Adipose tissue (tissue), 3 donors: ENCODE data around the gene NEIL3. TPM values are rescaled to one million over a fixed set of nuclear protein-coding genes. Genes with fewer than 3 reads are reported as not detected.

ENCODE experiments used
- H3K27ac ChIP-seq: one replicate; pipeline ENCODE4 v1.5.1; 2013; ENCODE audit warnings: low read depth, low read length
- WGBS, 3 donors: extraction: QIAGEN DNeasy Blood & Tissue Kit; methylation state at CpG; one replicate each; pipeline ENCODE4 v1.1.7; 2013; 5-methylcytosine and 5-hydroxymethylcytosine counted together
- polyA plus RNA-seq, 3 donors: library from polyadenylated mRNA; stranded (reverse); fragments of 200-250 nt; gene quantifications; one replicate each; pipeline ENCODE4 v1.2.3, GENCODE V29; 2013
- donor health status: healthy with polysubstance abuse.
- donor health status: Bipolar disorder and iron deficiency.
- donor health status: healthy.

Gene NEIL3
- polyA plus RNA-seq, 3 donors = 0.06 TPM; not detected in 2

GRCh38 chr4:177339477-177340374, 30.1 kb downstream of the NEIL3 start:
- H3K27ac ChIP-seq = no peak overlapping the region
- 36 to 54% (median 41%) methylated on average over 5 of the region's 5 CpGs for WGBS, 3 donors

DNA sequence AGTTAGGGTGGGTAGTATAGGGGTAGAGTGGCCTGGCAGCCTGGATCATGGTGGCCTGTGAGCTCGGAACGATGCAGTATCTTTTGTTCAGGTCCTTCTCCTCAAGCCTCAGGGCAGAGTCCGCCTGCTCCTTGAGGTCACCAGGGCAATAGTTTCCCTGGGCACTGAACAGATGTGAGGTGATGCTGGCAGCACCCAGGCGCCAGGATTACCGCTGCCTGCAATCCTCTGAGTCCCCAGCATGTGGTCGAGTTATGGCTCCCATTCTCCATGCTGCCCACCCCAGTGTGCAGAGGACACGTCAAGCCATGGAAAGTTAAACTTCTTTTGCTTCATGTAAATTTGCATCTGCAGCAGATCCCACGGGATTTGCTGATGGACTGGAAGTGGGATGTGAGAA, 38.7 kb downstream of the NEIL3 start:
- 96 to 97% (median 97%) methylated on average over 8 of the region's 8 CpGs for WGBS, 3 donors
- H3K27ac ChIP-seq = no peak overlapping the region

DNA sequence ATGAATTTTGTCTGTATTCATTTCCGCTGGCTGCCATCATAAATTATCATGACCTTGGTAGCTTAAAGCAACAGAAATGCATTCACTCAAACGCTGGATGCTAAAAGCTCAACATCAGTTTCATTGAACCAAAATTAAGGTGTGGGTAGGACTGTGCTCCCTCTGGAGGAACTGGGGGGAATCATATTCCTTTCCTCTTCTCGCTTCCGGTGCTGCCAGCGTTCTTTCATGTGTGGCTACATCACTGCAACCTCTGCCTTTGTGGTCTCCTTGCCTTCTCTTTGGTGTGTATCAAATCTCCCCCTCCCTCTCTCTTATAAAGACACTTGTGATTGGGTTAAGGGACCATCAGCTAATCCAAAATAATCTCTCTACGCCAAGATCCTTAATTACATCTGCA, 39.5 kb downstream of the NEIL3 start:
- WGBS, 3 donors = 95 to 97% (median 95%) methylated on average over 6 of the region's 6 CpGs
- H3K27ac ChIP-seq = no peak overlapping the region

GRCh38 chr4:177351622-177352244, 42.1 kb downstream of the NEIL3 start:
- WGBS, 3 donors = 87 to 96% (median 90%) methylated on average over 5 of the region's 5 CpGs
- H3K27ac ChIP-seq = no peak overlapping the region

- H3K27ac ChIP-seq = no peak overlapping the region
These were observed 46.5 kb downstream of the NEIL3 start for GRCh38 chr4:177356206-177356605.

- no peak overlapping the region for H3K27ac ChIP-seq
- WGBS, 3 donors = 95 to 96% (median 96%) methylated on average over 7 of the region's 7 CpGs
These were observed 47.2 kb downstream of the NEIL3 start for GRCh38 chr4:177356921-177357320.

DNA sequence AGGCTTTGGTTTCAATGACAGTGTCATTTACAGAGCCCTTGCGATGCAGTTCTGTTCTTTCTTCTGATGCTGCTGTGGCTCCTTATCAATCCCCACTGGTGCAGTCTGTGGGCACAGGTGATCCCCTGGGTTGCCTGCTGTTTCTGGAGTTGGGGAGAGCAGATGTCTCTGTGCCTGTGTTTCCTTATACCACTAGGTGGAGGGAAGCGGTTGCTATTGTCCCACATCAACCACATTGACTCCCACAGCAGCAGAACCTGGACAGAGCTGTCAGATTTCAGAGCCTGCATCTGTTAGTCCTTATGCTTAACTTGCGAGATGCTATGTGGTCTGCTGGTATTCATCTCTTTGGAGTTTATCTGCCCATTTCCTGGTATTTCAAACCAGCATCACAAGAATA, 57.7 kb downstream of the NEIL3 start:
- WGBS, 3 donors = 79 to 89% (median 87%) methylated on average over 3 of the region's 3 CpGs

GRCh38 chr4:177369372-177369771, 59.7 kb downstream of the NEIL3 start:
- H3K27ac ChIP-seq = no peak overlapping the region
- 93 to 95% (median 94%) methylated on average over 5 of the region's 5 CpGs for WGBS, 3 donors

More for the DNA sequence above, 57.7 kb downstream of the NEIL3 start:
- no peak overlapping the region for H3K27ac ChIP-seq

DNA sequence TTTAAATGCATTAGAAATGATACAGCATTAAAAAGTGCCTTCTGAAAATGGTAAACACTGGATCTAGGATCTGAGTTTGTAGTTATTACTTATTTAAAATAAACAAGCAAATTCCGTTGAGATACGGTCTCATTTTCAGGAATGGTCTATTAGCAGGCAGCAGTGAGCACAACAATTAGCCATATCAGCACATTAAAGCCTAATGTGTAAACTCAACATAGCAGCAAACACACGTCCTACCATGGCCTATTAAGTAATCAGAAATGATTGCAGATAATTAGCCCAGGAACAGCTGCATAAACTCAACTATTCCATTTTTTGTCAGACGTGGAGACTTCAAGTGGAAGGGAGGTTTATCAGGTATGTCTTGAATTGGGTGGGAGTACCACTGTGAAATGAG, 61.8 kb downstream of the NEIL3 start:
- 60 to 73% (median 73%) methylated on average over 4 of the region's 4 CpGs for WGBS, 3 donors
- H3K27ac ChIP-seq = no peak overlapping the region

- H3K27ac ChIP-seq = no peak overlapping the region
- WGBS, 3 donors = 68 to 82% (median 68%) methylated on average over 5 of the region's 5 CpGs
These were observed 65.3 kb downstream of the NEIL3 start for GRCh38 chr4:177374966-177375365.

DNA sequence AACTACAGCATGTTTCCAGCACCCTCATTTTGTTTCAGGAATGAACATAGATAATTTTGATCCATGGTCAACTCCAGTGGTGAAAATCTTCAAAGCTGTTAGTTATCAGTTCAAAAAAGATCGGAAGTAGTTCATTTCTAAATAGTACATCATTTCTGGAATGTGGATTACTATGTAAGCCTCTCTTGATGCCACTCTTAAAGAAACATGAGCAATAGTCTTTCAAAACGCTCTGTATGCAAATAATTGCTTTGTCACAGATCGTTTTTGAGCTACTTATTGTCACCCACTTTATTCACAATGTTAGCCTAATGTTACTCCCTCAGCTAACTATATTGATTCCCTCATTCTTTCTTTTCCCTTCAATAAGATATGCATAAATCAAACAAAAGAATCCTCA, 65.7 kb downstream of the NEIL3 start:
- WGBS, 3 donors = 36 to 44% (median 40%) methylated on average over 3 of the region's 3 CpGs
- no peak overlapping the region for H3K27ac ChIP-seq

DNA sequence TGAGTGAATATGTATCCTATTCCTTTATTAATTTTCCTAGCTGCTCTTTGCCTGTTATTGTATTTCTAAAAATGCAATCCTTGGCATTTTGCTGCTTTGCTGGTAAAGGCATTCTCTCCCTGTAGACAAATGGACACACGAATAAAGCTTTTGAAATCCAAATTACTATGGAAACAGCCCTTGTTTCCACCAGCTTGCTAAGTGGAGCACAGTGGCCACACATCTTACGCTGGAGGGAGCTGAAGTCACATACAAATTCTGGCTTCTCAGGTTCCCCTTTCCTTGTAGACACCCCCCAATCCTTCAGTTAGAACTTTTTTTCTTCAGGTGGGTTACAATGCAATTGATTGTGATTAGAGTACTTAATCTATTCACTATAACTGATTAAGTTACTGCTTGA, 66.3 kb downstream of the NEIL3 start:
- H3K27ac ChIP-seq = no peak overlapping the region
- WGBS, 3 donors = 64 to 70% (median 69%) methylated on average over 2 of the region's 2 CpGs

- 95 to 96% (median 96%) methylated on average over 19 of the region's 19 CpGs for WGBS, 3 donors
- H3K27ac ChIP-seq = no peak overlapping the region
These were observed 71.1 kb downstream of the NEIL3 start for GRCh38 chr4:177380730-177381287.

GRCh38 chr4:177381762-177382310, 72.2 kb downstream of the NEIL3 start:
- WGBS, 3 donors = 91 to 98% (median 95%) methylated on average over 13 of the region's 13 CpGs
- H3K27ac ChIP-seq = no peak overlapping the region

- WGBS, 3 donors = 71 to 82% (median 82%) methylated on average over 4 of the region's 4 CpGs
These were observed 75.3 kb downstream of the NEIL3 start for GRCh38 chr4:177384856-177385397.

GRCh38 chr4:177385576-177386277, 76.1 kb downstream of the NEIL3 start:
- no peak overlapping the region for H3K27ac ChIP-seq

More at GRCh38 chr4:177384856-177385397, 75.3 kb downstream of the NEIL3 start:
- H3K27ac ChIP-seq = no peak overlapping the region

DNA sequence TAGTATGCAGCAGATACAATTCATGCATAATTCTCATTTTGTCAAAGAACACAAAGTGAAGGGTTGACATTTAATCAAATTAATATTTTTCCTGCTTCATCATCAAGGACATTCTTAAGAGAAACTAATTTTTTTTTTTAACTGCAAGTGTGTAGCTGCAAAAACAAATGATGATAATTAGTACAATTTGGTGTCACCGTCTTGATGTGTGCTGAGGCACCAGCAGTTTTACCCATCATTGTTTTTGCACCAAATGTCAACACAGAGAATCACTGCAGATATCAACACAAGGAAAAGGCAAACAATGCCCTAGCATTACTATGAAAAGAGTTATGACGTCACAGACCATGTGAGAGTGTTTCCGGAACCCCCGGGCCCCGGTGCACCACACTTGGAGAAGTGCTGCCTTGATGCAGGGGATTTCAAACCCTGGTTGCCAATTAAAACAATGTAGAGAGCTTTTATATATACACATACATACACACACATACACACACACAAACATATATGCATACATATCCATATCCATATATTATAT, 76.7 kb downstream of the NEIL3 start:
- H3K27ac ChIP-seq = no peak overlapping the region
- WGBS, 3 donors = 60 to 69% (median 63%) methylated on average over 5 of the region's 5 CpGs

More at GRCh38 chr4:177385576-177386277, 76.1 kb downstream of the NEIL3 start:
- 45 to 64% (median 54%) methylated on average over 2 of the region's 2 CpGs for WGBS, 3 donors

- WGBS, 3 donors = 55 to 76% (median 72%) methylated on average over 3 of the region's 3 CpGs
- H3K27ac ChIP-seq = no peak overlapping the region
These were observed 81.6 kb downstream of the NEIL3 start for GRCh38 chr4:177391287-177391686.
